ENCODE results near the gene KCNH8.
A peak's percentile ranks its signal among the peaks of the same experiment; 100 is the strongest.

The KCNH8 gene

GRCh38 chr3:19347671-19348070 is 199.4 kb downstream of the KCNH8 start:
- H3K4me3 ChIP-seq (ENCODE audit: low read depth, low read length): no peak overlapping the region
- TF ChIP-seq MYC (IDR thresholded peaks at IDR 0.05; ENCODE audit: low read depth, low read length): no peak
- no peak for TF ChIP-seq POLR2A (IDR thresholded peaks at IDR 0.05; ENCODE audit: extremely low read depth, insufficient read length)
- no peak for TF ChIP-seq MAX (IDR thresholded peaks at IDR 0.05; ENCODE audit: low read depth, low read length)
- TF ChIP-seq, protein P1, sequence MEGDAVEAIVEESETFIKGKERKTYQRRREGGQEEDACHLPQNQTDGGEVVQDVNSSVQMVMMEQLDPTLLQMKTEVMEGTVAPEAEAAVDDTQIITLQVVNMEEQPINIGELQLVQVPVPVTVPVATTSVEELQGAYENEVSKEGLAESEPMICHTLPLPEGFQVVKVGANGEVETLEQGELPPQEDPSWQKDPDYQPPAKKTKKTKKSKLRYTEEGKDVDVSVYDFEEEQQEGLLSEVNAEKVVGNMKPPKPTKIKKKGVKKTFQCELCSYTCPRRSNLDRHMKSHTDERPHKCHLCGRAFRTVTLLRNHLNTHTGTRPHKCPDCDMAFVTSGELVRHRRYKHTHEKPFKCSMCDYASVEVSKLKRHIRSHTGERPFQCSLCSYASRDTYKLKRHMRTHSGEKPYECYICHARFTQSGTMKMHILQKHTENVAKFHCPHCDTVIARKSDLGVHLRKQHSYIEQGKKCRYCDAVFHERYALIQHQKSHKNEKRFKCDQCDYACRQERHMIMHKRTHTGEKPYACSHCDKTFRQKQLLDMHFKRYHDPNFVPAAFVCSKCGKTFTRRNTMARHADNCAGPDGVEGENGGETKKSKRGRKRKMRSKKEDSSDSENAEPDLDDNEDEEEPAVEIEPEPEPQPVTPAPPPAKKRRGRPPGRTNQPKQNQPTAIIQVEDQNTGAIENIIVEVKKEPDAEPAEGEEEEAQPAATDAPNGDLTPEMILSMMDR (IDR thresholded peaks at IDR 0.05; ENCODE audit: low read depth, low read length): no peak
- no peak for DNase-seq (ENCODE audit: low read depth)

DNA sequence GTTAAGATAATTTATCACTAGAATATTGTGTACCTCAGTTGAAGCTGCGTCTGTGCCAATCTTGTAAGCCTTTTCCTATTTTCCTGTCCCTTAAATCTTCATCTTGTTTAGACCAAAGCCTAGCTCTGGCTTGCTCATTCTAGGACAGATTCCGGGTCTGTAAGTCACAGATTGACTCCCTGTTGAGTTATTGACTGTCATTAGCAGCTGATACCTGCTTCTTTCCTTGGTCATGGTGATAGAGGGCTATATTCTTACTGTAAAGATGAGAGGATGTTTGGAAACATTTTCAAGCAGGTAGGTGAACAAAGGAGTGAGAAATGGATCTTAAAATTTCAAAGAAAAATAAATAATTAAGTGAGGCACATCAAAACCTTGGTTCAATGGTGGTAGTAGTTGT is 200.2 kb downstream of the KCNH8 start:
- no peak for TF ChIP-seq POLR2A (IDR thresholded peaks at IDR 0.05; ENCODE audit: extremely low read depth, insufficient read length)
- TF ChIP-seq, protein P1 (IDR thresholded peaks at IDR 0.05; ENCODE audit: low read depth, low read length): no peak
- TF ChIP-seq MYC (IDR thresholded peaks at IDR 0.05; ENCODE audit: low read depth, low read length): no peak
- no peak for TF ChIP-seq MAX (IDR thresholded peaks at IDR 0.05; ENCODE audit: low read depth, low read length)
- no peak for DNase-seq (ENCODE audit: low read depth)
- no peak overlapping the region for H3K4me3 ChIP-seq (ENCODE audit: low read depth, low read length)

DNA sequence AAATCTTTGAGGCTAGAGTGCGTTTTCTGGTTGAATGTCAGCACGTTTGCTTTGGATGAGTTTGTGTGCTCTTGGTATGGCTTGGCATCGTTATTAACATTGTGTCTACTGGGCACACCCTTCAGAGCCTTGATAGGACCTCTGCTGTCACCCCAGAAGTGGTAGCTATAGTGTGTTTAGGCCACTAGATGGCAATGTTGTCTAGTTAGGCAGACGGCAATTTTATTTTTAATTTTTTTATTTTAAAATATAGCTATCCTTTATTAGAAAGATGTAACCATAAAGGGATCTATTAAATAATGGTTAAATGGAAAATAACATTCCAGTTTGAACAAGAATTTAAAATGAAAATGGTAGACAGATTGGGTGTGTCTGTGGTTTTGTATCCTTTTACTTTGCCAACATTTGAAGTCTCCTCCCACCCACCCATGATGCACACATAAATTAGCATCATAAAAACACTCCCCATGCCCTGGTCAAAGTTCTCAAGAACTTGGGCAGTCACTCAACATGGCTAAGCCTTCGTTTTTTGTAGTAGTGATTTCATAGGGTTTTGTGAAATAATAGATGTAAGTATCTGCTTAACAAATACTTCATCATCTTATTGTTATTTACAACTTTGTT is 200.7 kb downstream of the KCNH8 start:
- TF ChIP-seq MYC (IDR thresholded peaks at IDR 0.05; ENCODE audit: low read depth, low read length): no peak
- TF ChIP-seq POLR2A (IDR thresholded peaks at IDR 0.05; ENCODE audit: extremely low read depth, insufficient read length): no peak
- TF ChIP-seq, protein P1 (IDR thresholded peaks at IDR 0.05; ENCODE audit: low read depth, low read length): peak; percentile 56
- TF ChIP-seq MAX (IDR thresholded peaks at IDR 0.05; ENCODE audit: low read depth, low read length): no peak
- peak; percentile 29 for DNase-seq (ENCODE audit: low read depth)
- no peak overlapping the region for H3K4me3 ChIP-seq (ENCODE audit: low read depth, low read length)

DNA sequence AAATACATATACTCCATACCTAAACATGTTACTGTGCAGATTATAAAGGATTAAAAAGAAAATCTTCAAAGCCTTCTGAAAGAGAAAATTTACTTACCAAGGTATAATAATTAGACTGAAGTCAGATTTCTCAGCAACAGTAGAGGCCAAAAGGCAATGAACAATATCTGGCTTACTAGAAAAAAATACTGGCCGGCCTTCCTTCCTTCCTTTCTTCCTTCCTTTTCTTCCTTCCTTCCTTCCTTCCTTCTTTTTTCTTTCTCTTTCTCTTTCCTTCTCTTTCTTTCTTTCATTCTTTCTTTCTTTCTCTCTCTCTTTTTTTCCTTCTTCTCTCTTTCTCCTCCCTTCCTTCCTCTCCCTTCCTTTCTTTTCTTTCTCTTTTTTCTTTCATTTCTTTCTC is 209.6 kb downstream of the KCNH8 start:
- H3K4me3 ChIP-seq (ENCODE audit: low read depth, low read length): no peak overlapping the region
- TF ChIP-seq MAX (IDR thresholded peaks at IDR 0.05; ENCODE audit: low read depth, low read length): no peak
- TF ChIP-seq MYC (IDR thresholded peaks at IDR 0.05; ENCODE audit: low read depth, low read length): no peak
- TF ChIP-seq, protein P1 (IDR thresholded peaks at IDR 0.05; ENCODE audit: low read depth, low read length): no peak
- no peak for TF ChIP-seq POLR2A (IDR thresholded peaks at IDR 0.05; ENCODE audit: extremely low read depth, insufficient read length)
- no peak for DNase-seq (ENCODE audit: low read depth)

GRCh38 chr3:19363071-19363470 is 214.8 kb downstream of the KCNH8 start:
- H3K4me3 ChIP-seq (ENCODE audit: low read depth, low read length): no peak overlapping the region
- TF ChIP-seq MYC (IDR thresholded peaks at IDR 0.05; ENCODE audit: low read depth, low read length): no peak
- TF ChIP-seq MAX (IDR thresholded peaks at IDR 0.05; ENCODE audit: low read depth, low read length): no peak
- TF ChIP-seq, protein P1 (IDR thresholded peaks at IDR 0.05; ENCODE audit: low read depth, low read length): no peak
- TF ChIP-seq POLR2A (IDR thresholded peaks at IDR 0.05; ENCODE audit: extremely low read depth, insufficient read length): no peak

More at GRCh38 chr3:19363071-19363470, 214.8 kb downstream of the KCNH8 start:
- no peak for DNase-seq (ENCODE audit: low read depth)
